ENCODE data around the gene KIAA1328.
"Not testable (repeated sequence)": the region's sequence is repeated elsewhere in the genome, so short reads cannot be mapped to it uniquely, and the experiment has no call there.

Gene KIAA1328

DNA sequence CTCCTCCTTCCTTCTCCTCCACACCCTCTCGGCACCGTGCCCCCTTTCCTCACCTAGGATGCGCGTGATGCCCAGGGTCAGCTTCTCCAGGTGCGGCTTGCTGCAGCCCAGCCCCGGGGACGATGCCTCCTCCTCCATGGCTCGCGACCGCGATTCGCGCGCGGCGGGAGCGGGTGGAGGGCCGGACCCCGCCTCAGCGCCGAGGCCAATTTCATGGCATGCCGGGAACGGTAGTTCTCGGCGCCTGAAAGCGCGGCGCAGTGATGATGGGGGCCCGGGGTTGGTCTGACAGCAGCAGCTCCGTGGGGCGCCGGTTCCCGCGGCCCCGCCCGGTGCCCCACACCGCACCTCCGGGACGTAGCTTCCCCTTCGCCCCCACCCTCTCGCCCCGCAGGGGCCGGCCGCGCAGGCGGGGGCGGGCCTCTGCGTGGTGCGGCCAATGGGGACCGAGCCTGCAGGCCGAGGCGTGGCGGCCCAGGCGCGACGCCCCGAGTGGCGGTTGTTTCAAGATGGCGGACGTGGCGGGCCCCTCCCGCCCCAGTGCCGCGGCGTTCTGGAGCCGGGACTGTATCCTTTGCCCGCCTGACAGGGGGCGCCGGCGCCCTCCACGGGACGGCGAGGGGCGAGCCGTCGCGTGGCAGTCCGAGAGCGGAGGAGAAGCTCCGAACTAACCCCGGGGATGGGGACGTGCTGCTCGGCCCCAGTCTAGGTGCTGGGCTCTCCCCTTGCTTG is at the start of gene KIAA1328, which contains the start of gene TPGS2:
Gene KIAA1328 (plus strand): TSS at position 498 of the 732 bp plus-strand sequence. CDS start 12 bp downstream, at position 510.
Gene TPGS2 (minus strand): TSS at position 373 of the 732 bp plus-strand sequence. CDS start 235 bp downstream, at position 138.
- DNase-seq: peak; percentile 90

DNA sequence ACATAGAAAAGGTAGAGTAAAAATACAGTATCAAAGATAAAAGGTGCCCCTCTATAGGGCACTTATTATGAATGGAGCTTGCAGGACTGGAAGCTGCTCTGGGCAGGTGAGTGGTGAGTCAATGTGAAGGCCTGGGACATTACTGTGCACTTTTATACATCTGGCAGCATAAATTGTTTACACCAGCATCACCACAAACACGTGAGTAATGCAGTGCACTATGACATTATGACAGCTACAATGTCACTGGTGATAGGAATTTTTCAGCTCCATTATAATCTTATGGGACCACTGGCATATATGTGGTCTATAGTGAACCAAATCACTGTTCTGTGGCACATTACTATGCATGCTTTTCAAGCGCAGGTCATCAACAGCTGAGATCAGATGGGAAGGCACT is 48.2 kb upstream of the KIAA1328 start:
- DNase-seq: no peak

DNA sequence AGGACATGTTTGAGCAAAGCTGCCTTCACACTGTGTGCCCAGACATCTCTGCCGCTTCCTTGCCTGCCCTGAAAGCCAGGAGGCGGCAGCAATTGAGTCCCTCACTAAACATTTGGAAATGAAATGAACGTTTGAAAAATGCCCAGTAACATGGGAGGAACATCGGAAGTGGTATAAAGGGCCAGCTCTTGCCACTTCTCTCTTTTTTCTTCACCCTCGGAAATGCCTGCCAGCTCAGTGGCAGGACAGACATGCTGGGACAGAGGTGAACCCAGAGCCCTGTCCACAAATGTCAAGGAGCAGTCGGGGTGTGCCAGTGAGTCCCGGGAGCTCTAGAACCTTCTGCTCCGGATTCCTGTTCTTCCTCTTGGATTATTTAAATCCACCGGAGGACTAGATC is 46.2 kb upstream of the KIAA1328 start:
- no peak for DNase-seq

DNA sequence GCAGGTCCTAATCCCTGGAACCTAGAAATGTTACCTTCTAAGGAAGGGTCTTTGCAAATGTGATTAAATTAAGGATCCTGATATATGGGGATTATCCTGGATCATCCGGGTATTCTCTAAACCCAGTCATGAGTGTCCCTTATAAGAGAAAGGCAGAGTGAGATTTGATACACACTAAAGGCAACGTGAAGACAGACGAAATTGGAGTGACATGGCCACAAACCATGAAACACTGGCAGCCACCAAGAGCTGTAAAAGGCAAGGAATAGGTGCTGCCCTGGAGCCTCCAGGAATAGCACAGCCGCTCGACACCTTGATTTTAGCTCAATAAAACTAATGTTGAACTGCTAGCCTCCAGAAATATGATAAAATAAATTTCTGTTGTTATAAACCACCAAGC is 45.1 kb upstream of the KIAA1328 start:
- no peak for DNase-seq

DNA sequence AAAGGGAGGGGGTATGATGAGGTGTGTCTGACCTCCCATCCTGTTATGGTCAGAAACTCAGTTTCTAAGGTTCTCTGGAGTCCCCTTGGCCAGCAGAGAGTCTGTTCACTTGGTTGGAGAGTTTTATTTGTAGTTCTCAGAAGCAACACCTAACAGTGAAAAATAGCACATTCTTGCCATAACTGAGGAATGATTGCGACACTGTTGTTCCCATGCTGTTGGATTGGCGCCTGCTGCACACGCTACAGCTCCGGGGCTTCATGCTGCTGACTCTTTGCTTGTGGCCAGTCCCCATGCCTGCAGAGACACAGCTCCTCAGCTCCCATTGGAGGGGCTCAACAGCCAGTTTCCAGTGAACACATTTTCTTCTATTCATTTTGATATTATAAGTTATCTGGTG is 42.2 kb upstream of the KIAA1328 start:
- DNase-seq: no peak

DNA sequence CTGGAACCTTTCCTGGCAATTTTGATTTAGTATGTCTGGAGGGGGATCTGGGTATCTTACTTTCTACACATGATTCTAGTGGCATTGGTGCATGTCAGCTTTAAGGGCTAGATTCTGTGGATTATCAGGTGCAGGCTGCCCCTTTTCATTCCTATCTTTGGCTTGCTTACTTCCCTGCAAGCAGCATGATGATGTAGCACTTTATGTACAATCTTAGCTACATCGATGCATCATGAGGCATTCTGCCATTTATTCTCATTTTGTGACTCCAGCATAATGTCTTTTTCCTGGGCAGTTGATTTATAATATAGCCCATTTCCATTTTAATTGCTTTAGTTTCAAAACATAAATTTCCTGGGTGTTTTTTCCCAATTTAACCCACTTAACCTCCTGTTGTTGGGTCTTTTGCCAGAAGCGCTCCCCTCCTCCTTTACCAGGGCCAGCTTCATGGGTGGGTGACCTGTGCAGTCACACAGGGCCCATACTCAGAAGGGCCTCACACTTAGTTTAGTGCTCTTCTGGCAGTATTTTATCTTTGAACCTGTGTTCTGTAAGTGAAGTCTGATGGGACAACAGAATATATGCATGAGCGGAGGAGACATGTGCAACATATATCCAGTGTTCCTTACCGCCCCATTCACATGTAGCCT is 36.2 kb upstream of the KIAA1328 start:
- no peak for DNase-seq

DNA sequence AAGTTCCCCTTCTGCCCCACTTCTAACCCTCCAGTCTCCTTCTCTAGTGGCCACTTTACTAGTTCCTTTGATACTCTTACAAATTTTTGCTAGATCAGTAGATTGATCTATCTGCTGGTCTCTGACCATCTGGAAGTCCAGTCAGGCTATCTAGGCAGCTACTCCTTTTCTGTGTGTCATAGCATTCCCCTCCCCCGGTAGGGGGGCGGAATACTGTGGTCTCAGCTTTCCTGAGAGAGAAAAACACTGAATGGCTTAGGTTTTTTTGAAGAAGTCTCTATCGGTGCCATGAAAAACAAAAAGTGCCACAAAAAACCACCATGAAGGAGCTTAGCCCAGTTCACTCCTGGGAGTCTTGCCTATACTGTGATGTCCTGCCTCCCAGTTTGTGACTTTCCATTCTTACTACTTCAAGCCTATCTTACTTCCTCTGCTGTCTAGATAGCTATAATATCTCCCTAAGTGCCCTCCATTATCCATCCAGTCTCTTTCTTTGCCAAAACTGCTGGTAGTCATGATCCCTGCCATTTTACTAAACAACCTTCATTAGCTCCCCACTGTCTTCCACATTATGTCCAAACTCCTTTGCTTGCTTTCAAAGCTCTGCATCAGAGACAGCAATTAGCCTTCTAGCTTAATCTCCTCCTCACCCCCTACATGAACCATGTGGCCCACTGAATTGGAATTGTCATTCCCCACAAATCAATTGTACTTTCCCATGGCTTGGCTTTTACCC is 30.0 kb upstream of the KIAA1328 start:
- DNase-seq: no peak

DNA sequence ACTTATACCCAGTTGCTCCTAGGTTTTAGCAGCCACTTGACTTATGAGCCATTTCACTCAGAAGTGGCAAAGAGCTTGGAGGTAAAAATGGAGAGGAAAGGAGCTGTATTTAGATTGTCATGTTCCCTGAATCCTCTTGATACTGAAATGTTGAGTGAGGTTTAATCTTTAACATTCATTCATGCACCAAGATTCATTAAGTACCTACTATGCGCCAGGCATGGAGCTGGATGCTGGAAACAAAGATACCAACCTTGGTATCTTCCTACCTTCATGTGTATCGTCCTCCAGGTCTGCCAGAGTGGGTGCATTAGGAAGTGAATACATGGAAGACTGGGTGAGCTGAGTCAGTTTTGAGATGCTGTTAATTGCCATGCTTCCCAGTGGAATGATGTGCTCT is 23.8 kb upstream of the KIAA1328 start:
- no peak for DNase-seq

DNA sequence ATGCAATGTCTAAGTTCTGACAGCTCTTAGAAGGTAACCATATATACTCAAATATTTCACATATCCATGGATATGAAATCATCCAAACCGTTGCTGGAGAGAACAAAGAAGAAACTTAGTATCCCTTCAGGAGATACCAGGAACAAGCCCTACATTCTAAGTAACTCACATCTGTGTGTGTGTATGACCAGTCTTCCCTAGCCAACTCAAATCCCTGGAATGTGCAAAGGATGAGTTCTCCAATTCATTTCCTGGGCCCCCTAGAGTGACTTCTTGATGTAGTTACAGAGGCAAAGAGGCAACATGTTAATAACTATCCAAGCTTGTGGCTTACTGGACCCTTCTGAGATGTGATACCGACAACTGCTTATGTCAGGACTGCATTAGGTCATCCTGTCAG is 20.2 kb upstream of the KIAA1328 start:
- no peak for DNase-seq

DNA sequence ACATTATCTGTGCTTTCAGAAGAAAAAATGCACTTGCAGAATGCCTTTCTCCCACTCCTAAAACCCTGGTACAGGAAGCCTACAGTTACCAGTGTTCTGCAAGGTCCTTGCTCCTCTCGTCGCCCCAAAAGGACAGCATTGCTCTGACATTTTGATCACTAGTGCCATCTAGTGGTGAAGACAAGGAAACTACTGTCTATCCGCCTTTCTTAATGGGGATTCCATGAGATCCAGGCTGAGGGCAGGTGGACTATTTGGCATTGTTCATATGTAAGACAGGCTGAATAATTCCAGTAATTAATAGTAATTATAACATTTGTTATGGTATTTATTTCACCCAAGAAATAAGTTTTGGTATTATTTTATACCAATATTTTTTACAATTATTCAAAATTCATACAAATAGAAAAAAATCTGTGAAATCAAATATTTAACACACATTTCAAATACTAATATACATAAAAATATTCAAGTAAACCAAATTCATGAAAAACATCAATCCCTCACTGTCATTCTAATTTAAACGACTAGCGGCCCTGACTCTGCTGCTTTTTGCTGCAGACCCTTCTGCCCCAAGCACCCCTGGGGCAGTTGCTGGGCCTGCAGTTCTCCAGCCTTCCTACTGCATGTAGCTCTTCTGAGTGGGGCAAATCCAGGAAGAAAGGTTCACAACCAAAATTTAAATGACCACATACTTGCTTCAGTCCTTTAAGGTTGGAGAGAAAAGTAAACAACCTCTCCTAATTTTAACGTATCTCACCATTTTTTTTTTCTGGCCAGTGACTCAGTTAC is 19.1 kb upstream of the KIAA1328 start:
- peak; percentile 52 for DNase-seq

DNA sequence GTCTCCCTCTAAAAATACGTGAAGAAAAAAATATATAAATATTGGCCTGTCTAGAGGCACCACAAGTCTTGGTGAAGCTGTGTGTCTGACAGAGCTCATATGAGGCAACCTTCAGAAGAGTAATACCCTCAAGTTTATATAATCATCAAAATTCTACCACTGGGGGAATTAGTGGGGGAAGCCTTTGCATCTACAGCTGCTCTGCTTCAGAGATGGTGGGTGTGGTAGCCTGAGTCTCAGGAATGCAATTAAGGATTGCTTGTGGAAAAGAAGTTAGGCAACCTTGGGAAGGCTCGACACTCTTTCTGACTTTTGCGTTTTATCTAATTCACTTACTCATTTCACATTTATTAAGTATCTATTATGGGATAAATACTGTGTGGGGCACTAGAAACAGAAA is 17.5 kb upstream of the KIAA1328 start:
- no peak for DNase-seq

DNA sequence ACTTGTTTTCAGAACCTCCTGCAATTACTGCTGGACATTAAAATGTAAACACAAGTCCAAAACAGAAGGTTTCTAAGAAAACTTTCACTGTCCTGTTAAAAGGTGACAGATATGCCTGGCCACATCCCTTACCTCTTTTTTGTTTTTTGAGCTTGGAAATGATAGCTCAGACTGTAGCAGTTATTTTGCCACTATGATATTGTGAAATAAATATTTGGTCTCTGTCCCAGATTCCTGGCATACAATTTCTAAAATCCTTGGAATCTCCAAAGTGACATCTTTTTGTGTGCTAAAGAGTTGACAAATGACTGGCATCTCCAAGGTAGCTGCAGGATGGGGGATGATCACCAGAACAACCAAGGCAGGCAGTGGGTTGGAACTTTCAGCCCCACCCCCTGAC is 17.0 kb upstream of the KIAA1328 start:
- no peak for DNase-seq

DNA sequence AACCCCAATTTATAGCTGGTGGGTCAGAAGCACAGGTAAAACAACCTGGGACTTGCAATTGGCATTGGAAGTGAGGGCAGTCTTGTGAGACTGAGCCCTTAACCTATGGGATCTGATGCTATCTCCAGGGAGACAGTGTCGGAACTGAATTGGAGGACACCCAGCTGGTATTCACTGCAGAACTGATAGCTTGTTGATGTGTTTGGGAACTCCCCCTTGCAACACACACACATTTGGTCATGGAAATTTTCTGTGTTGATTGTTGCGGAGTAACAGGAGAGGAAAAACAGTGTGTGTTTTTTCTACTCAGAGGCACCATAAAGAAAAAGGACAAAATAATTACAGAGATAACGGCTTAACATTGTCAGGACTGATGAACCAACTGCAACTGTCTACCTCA is 16.2 kb upstream of the KIAA1328 start:
- DNase-seq: no peak

DNA sequence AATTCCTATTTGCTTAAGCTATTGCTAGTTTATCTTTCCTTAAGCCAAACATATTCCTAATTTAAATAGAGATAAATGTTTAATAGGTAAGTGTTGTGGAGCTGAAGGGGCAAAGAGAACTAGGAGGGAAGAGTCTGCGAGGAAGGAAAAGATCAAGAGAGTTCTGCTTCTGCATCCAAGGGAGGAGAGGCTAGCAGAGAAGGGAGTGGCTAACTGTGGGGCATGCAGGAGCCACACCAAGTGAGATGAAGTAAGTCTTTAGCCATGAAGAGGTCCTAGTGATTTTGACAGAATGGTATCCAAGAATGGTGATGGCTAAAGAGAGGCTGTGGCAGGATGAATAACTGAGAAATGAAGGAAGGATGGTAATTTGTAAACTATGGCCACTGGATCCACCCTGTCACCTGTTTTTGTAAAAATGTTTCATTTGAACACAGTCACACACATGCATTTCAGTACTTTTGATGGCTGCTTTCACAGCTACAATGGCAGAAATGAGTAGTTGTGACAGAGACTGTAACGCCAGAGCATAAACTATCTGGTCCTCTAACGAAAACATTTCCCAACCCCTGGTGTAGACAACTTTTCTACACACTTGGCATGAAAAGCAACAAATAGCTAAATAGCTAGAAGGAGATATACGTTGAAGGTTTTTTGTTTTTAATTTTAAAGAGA is 15.7 kb upstream of the KIAA1328 start:
- DNase-seq: no peak

DNA sequence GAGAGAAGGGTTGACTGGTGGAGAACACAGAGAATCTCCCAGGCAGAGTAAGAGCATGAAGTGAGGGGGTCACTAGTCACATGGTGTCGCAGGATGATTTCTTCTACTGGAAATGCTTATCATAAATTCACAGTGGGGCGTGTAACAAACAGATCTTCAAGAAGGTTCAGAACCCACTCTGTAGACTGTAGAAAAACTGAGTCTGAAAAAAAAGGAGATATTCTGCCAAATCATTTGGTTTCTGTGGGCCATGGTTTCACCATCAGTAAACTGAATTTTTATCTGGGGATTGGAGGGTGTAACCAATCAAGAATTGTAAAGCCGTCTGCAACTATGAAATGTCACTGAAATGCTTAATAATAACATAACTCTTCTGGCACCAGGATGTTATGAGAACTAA is 15.1 kb upstream of the KIAA1328 start:
- no peak for DNase-seq

DNA sequence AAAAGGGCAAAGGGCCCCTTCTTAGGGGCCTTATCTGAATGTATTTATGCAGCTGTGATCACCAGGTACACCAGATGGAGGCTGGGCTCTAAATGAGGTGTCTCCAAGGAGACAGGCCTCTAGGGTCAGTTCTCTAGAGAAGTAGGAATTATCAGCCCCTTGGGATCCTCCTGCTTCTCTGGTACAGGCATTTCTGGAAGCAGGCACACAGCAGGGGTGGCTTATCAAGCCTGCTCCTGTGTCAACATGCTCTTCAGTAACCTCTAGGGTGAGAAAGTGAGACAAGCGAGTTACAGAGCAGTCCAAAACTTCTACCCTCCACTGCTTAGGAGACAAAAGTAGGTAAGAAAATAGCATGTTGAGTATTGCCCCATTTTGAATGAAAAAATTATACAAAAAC is 13.9 kb upstream of the KIAA1328 start:
- no peak for DNase-seq

DNA sequence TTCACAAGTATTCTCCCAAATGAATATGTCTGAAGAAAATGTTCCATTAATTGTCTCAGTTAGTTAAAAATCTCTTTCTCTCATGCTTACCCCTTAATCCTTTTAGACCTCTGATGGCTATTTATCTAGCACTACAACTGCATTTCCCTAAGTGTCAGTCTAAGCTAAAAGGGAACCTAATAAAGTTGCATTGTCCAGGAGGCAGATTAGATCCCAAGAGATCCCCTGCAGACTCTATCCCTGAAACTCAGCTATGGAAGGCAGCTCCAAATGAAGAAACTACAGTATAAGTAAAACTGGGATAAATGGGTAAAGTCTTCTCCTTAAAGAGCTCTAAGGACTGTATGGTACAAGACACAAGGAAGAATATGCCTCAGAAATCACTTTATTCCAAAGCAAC is 12.8 kb upstream of the KIAA1328 start:
- not testable (repeated sequence) for DNase-seq

DNA sequence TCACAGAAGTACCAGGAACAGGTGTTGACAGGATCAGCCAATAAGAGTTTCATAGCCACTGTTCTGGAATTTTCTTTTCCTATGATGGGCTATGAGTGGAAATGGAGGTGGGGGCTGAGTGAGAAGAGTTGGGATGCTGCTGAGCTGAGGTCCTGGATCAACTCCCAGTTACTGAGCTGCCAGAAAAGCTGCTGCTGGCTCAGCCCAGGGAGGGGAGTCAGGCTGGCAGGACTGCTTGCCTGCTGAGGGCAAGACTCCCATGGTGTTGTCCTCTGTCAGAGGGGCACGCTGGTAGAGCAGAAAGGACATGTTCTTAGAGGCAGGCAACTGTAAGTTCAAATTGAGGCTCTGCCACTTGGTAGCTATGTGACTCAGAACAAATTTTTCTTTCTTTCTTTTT is 11.9 kb upstream of the KIAA1328 start:
- DNase-seq: no peak

DNA sequence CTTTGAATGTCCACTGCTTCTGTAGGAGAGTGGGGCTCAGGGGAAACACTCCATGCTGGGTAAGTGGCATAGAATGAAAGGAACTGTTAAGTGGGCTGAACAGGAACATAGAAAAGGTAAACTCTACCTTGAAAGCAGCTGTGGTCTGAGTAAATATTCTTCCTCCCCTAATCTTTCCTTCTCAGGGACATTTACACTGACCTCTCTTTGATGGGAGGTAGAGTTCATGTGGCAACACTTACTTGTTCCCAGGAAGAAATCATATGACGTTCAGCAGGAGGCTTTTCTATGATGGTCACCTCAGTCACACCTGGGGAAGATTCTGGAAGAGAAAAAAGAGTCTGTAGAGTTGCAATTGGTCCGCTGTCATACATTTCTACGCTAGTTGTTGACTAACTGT is 10.3 kb upstream of the KIAA1328 start:
- DNase-seq: no peak

DNA sequence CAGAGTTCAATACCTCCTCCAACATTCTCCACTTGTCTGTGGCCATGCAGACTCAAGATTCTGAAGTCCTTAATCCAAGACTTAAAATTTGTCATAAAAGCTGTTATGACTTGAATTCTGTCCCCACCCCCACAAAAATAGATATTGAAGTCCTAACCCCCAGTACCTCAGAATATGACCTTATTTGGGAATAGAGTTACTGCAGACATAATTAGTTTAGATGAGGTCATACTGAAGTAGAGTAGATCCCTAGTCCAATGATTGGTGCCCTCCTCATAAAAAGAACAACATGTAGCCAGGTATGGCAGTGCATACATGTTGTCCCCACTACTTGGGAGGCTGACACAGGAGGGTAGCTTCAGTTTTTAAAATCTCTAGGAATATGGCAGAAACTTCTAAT is 9.3 kb upstream of the KIAA1328 start:
- no peak for DNase-seq

DNA sequence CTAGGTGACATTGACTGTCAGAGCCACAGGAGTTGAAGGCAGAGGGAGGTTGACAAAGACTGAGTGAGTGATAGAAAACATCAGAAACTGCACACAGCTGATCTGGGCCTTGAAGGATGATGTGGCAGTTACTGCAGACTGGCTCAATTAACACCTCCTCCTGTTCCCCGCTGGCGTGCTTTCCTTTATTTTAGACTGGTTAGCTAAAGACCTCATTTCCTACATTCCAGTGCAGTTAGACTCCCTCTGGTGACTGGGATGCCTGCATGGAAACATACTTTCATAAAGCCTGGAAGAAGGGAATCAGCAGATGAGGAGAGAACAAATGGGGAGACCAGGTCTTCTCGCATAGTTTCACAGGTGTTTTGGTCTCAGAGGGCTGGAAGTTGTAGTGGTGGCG is 7.2 kb upstream of the KIAA1328 start:
- DNase-seq: no peak

DNA sequence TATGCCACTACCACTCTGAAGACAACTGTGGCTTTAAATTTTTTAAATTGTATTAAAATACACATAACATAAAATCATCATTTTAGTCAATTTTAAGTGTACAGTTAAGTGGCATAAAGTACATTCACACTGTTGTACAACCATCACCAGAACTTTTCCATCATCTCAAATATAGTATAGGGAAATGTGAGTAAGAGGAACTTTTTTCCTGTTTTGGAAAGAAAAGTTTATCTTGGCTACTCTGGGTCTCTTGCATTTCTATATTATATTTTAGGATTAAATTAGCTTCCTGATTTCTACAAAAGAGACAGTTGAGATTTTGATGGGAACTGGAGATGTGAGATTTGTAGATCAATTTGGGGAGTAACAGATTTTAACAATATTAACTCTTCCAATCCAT is 3.4 kb upstream of the KIAA1328 start:
- DNase-seq: no peak

DNA sequence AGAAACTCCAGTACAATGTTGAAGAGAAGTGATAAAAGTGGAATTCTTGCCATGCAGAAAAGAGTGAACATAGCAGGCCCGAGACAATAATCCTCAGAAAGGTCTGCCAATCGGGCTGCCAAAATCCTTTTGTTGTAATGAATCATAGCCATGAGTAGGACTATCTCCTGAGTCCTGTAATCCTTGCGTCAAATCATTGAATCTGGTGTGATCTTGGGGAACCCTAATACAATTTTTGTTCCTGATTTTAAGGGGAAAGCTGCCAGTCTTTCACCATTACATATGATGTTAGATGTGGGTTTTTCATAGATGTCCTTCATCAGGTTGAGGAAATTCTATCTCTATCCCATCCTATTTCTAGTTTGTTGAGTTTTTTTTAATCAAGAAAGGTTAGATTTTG is 2.4 kb upstream of the KIAA1328 start:
- DNase-seq: no peak

Data from activated CD8-positive, alpha-beta memory T cell treated with anti-CD3 and anti-CD28 coated beads, Interleukin-2, amount 50 U/mL, for 48 hours (primary cell).